ENCODE data around the gene CST11. TPM values are rescaled to one million over a fixed set of nuclear protein-coding genes. Genes with fewer than 3 reads are reported as not detected.

Gene CST11
- total and polyA plus RNA-seq, 9 of the 15 experiments (the other 6 are each of a cell fraction or from before 2014, with no cell fraction given), result not detected

DNA sequence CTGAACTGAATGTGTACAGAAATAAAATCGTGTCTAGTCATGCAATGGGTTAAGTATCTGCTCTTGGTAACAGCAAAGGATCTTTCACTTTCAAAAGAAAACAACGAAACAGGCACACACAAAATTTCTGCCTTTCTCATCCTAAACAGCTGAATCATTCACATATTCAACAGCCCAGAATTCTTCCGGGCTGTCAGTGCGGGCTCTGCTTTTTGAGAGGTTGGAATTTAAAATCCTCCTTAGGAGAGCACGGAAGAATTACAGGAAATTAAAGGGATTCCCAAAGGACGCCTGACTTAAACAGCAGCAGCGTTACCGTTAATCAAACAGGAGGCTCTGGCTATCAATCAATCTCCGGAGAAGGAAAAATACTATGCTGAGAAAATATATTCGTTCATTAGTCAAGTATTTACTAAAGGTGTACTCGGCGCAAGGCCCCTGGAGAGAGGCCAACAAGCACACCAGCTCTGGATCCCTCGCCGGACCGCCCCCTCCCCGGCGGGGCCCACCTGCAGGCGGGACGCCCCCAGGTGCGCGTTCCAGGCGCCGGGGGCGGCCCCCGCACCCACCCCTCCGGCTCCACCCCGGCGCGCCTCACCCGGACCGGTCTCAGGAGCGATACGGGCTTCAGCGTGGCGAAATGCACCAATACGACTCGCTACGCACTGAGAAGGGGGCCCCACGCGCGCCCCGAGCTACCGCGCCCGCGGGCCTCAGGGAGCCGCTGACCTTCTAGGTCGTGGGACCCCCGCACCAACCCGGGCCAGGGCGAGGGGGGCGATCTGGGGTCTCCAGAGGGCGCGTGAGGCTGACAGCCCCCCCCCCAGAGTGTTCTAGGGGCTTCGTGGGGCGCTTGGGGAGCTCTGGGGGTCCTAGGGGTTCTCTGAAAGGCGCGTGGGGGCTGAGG is 32.4 kb downstream of the CST11 start (continued):
- TF ChIP-seq DDX20 (tag; IDR thresholded peaks at IDR 0.05; ENCODE audit: low read depth), result no peak
- no peak for TF ChIP-seq ILK (tag; IDR thresholded peaks at IDR 0.05; ENCODE audit: borderline replicate concordance, low read depth)
- TF ChIP-seq ZNF79 (CRISPR knock-in tag; IDR thresholded peaks at IDR 0.05; ENCODE audit: low read depth), result no peak
- TF ChIP-seq CBX3 (IDR thresholded peaks at IDR 0.05; ENCODE audit: borderline replicate concordance in 1 of 2, low read length in 2 of 2), result no peak
- no peak for TF ChIP-seq ZNF444 (CRISPR knock-in tag; IDR thresholded peaks at IDR 0.05)
- 0 out of 2 replicates have a peak, but pooled peaks have one; percentile 19 for TF ChIP-seq SMARCA4 (IDR thresholded peaks at IDR 0.05)
- no peak for TF ChIP-seq IRF2 (CRISPR knock-in tag; IDR thresholded peaks at IDR 0.05)
- no peak for TF ChIP-seq STAG1 (CRISPR knock-in tag; IDR thresholded peaks at IDR 0.05; ENCODE audit: borderline replicate concordance)
- TF ChIP-seq, protein P1, sequence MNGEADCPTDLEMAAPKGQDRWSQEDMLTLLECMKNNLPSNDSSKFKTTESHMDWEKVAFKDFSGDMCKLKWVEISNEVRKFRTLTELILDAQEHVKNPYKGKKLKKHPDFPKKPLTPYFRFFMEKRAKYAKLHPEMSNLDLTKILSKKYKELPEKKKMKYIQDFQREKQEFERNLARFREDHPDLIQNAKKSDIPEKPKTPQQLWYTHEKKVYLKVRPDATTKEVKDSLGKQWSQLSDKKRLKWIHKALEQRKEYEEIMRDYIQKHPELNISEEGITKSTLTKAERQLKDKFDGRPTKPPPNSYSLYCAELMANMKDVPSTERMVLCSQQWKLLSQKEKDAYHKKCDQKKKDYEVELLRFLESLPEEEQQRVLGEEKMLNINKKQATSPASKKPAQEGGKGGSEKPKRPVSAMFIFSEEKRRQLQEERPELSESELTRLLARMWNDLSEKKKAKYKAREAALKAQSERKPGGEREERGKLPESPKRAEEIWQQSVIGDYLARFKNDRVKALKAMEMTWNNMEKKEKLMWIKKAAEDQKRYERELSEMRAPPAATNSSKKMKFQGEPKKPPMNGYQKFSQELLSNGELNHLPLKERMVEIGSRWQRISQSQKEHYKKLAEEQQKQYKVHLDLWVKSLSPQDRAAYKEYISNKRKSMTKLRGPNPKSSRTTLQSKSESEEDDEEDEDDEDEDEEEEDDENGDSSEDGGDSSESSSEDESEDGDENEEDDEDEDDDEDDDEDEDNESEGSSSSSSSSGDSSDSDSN (IDR thresholded peaks at IDR 0.05; ENCODE audit: borderline replicate concordance in 1 of 2, low read depth in 2 of 2, low read length in 2 of 2), result 0 out of 4 replicates have a peak, but pooled peaks of 1 of the 2 experiments have one; percentile 47
- no peak for TF ChIP-seq SRSF7 (optimal IDR thresholded peaks at IDR 0.05; ENCODE audit: low read depth, low read length)
- no peak for TF ChIP-seq NUFIP1 (IDR thresholded peaks at IDR 0.05; ENCODE audit: partially characterized antibody)
- no peak for TF ChIP-seq TCF3 (CRISPR knock-in tag; IDR thresholded peaks at IDR 0.05)
- TF ChIP-seq HNRNPK (IDR thresholded peaks at IDR 0.05; ENCODE audit: low read depth, low read length, poor library complexity, severe bottlenecking), result no peak
- TF ChIP-seq FOXM1 (IDR thresholded peaks at IDR 0.05; ENCODE audit: low read depth), result peak; percentile 94
- no peak for TF ChIP-seq FOXM1 (CRISPR knock-in tag; IDR thresholded peaks at IDR 0.05; ENCODE audit: low read depth)
- TF ChIP-seq KAT7 (CRISPR knock-in tag; IDR thresholded peaks at IDR 0.05; ENCODE audit: borderline replicate concordance), result no peak
- TF ChIP-seq CBX1 (IDR thresholded peaks at IDR 0.05; ENCODE audit: low read depth), result no peak
- TF ChIP-seq ZBTB1 (CRISPR knock-in tag; IDR thresholded peaks at IDR 0.05; ENCODE audit: borderline replicate concordance, low read depth), result no peak
- TF ChIP-seq POLR2G (IDR thresholded peaks at IDR 0.05; ENCODE audit: low read depth, low read length), result 0 out of 2 replicates have a peak, but pooled peaks have one; percentile 20
- no peak for TF ChIP-seq PPARD (CRISPR knock-in tag; IDR thresholded peaks at IDR 0.05)
- TF ChIP-seq L3MBTL2 (IDR thresholded peaks at IDR 0.05), result no peak
- TF ChIP-seq CHD4 (IDR thresholded peaks at IDR 0.05; ENCODE audit: insufficient read depth, insufficient replicate concordance, low read depth, low read length, poor library complexity, severe bottlenecking), result no peak
